K562 (cell line): ENCODE data around the gene CHMP2A. TPM values are rescaled to one million over a fixed set of nuclear protein-coding genes. Genes with fewer than 3 reads are reported as not detected.

Experiments used
- GATAD2B ChIP-seq: fragments of 450-650 bp; IDR thresholded peaks from 2 replicates; pipeline ENCODE4 v1.6.1; 2017; ENCODE audit warnings: mild to moderate bottlenecking, borderline replicate concordance
- HNRNPLL ChIP-seq: fragments of 200-400 bp; formaldehyde crosslinking; IDR thresholded peaks from 2 replicates; pipeline ENCODE4 v1.6.1; 2017; ENCODE audit warnings: low read length, low read depth, mild to moderate bottlenecking; ENCODE audit not compliant: poor library complexity, severe bottlenecking
- MTA3 ChIP-seq: fragments of 450-650 bp; formaldehyde crosslinking; IDR thresholded peaks from 2 replicates; pipeline ENCODE4 v1.6.1; 2017; ENCODE audit warnings: mild to moderate bottlenecking, borderline replicate concordance
- POLR2A ChIP-seq: fragments of 450-650 bp; conservative IDR thresholded peaks from 2 replicates; pipeline ENCODE4 v1.6.1; 2016
- SREBF1 ChIP-seq: fragments of 150-350 bp; IDR thresholded peaks from 2 replicates; pipeline ENCODE4 v1.6.1; 2014; ENCODE audit warnings: antibody characterized with exemption, low read depth, low read length, borderline replicate concordance
- ZBTB8A ChIP-seq: fragments of 450-650 bp; IDR thresholded peaks from 2 replicates; pipeline ENCODE4 v1.6.1; 2018; ENCODE audit warnings: mild to moderate bottlenecking, moderate library complexity; ENCODE audit not compliant: partially characterized antibody
- ZNF133 ChIP-seq: fragments of 250-450 bp; sonication (Bioruptor Pico); IDR thresholded peaks from 2 replicates; pipeline ENCODE4 v1.4.0; 2020; ENCODE audit warnings: mild to moderate bottlenecking
- ZNF696 ChIP-seq: fragments of 250-450 bp; sonication (Bioruptor Pico); conservative IDR thresholded peaks from 2 replicates; pipeline ENCODE4 v1.4.0; 2020; ENCODE audit warnings: mild to moderate bottlenecking, moderate library complexity
- ZNF75A ChIP-seq: fragments of 450-650 bp; formaldehyde crosslinking; IDR thresholded peaks from 2 replicates; pipeline ENCODE4 v1.4.0; 2020; ENCODE audit warnings: mild to moderate bottlenecking
- polyA plus RNA-seq, 8 experiments: library from polyadenylated mRNA; depleted of rRNA in 4 of 8; stranded (reverse) in 5 of 8; unstranded in 3 of 8; fragments of >200 nt; fragmentation: Nextera tagmentation in 2 of 8; fragmentation: Illumina TruSeq in 1 of 8; extraction: Ambion mirVana in 2 of 8; extraction: Trizol in 1 of 8; gene quantifications; 2 replicates each; pipeline versions ENCODE4 v1.2.1 to v1.2.3, GENCODE V29; 2011 to 2014; ENCODE audit warnings: inconsistent platforms in 1 of 8, missing spikeins in 1 of 8
- total RNA-seq, 7 experiments: library from RNA; depleted of rRNA in 6 of 7; stranded (reverse); fragments of >200 nt in 6 of 7; fragmentation: Illumina TruSeq in 2 of 7; extraction: Trizol in 2 of 7; gene quantifications; 2 replicates each; pipeline versions ENCODE4 v1.2.1 to v1.2.3, GENCODE V29; 2011 to 2021; ENCODE audit warnings: low replicate concordance in 1 of 7
- TF ChIP-seq, protein P1 (sequence below): fragments of 250-450 bp; sonication (Bioruptor Pico); IDR thresholded peaks from 2 replicates; pipeline ENCODE4 v1.4.0; 2020; ENCODE audit warnings: mild to moderate bottlenecking
- TF ChIP-seq, protein P2 (sequence below): fragments of 250-450 bp; sonication (Bioruptor Pico); IDR thresholded peaks from 2 replicates; pipeline ENCODE4 v1.4.0; 2020
- TF ChIP-seq, protein P3 (sequence below), 2 experiments: fragments of 450-650 bp in 1 of 2; sonication (generic) in 1 of 2; formaldehyde crosslinking; conservative IDR thresholded peaks; 2 replicates each; pipeline versions ENCODE4 v1.4.0 to v1.8.1; 2020 to 2022; ENCODE audit warnings: mild to moderate bottlenecking in 1 of 2, missing genetic modification reagents in 1 of 2
- TF ChIP-seq, protein P4 (sequence below), 2 experiments: fragments of 150-350 bp in 1 of 2; IDR thresholded peaks; 2 replicates each; pipeline ENCODE4 v1.6.1; 2012 to 2016; ENCODE audit warnings: low read depth in 2 of 2, low read length in 2 of 2, mild to moderate bottlenecking in 1 of 2, moderate library complexity in 1 of 2

Gene CHMP2A
- total and polyA plus RNA-seq, 9 of the 15 experiments (the other 6 are each of a cell fraction or from before 2014, with no cell fraction given): 57.6 to 159 (median 87.2) TPM

DNA sequence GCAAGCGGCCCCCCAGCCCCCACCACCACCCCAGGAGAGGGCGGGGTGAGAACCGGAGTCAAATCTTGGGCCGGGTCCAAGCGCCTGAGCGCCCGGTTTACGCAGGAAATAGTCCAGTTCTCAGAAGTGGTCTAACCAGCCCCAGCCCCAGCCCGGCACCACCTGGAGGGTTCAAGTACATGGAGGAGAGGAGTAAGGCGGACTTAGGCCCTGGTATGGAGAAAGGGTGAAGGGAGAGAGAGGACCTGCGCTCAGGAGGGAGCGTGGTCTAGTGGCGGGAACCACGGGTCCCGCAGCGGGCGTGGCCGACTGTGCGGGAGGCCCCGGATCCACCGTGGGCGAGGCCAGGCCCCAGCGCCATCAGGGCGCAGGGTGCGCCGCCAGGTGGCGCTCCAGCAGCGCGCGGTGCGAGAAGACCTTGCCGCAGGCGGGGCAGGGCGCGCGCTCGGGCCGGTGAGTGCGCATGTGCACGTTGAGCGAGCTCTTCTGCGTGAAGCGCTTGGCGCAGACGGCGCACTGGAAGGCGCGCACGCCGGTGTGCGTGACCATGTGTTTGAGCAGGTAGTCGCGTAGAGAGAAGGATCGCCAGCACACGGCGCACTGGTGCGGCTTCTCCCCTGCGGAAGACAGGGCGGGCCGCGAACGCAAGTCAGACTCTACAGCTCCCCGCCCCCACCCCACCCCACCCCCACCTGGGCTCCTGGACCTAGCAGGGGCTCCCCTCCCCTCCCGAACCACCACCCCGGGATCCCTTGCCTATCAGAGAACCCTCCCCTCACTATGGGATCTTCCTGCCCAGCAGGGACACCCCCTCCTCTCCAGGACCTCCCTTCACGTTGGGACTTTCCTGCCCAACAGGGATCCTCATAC, 41.0 kb downstream of the CHMP2A start (continued):
- TF ChIP-seq ZNF696 (CRISPR knock-in tag) (no peak), GATAD2B (peak; percentile 77), HNRNPLL (peak; percentile 97), POLR2A (peak; percentile 69), MTA3 (peak; percentile 90; the same call in 1 of the 2 replicates), ZNF133 (CRISPR knock-in tag) (no peak), ZBTB8A (no peak), SREBF1 (no peak), ZNF75A (CRISPR knock-in tag) (no peak)
- TF ChIP-seq, protein P1, sequence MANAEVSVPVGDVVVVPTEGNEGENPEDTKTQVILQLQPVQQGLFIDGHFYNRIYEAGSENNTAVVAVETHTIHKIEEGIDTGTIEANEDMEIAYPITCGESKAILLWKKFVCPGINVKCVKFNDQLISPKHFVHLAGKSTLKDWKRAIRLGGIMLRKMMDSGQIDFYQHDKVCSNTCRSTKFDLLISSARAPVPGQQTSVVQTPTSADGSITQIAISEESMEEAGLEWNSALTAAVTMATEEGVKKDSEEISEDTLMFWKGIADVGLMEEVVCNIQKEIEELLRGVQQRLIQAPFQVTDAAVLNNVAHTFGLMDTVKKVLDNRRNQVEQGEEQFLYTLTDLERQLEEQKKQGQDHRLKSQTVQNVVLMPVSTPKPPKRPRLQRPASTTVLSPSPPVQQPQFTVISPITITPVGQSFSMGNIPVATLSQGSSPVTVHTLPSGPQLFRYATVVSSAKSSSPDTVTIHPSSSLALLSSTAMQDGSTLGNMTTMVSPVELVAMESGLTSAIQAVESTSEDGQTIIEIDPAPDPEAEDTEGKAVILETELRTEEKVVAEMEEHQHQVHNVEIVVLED (CRISPR knock-in tag): peak; percentile 93
- TF ChIP-seq, protein P2, sequence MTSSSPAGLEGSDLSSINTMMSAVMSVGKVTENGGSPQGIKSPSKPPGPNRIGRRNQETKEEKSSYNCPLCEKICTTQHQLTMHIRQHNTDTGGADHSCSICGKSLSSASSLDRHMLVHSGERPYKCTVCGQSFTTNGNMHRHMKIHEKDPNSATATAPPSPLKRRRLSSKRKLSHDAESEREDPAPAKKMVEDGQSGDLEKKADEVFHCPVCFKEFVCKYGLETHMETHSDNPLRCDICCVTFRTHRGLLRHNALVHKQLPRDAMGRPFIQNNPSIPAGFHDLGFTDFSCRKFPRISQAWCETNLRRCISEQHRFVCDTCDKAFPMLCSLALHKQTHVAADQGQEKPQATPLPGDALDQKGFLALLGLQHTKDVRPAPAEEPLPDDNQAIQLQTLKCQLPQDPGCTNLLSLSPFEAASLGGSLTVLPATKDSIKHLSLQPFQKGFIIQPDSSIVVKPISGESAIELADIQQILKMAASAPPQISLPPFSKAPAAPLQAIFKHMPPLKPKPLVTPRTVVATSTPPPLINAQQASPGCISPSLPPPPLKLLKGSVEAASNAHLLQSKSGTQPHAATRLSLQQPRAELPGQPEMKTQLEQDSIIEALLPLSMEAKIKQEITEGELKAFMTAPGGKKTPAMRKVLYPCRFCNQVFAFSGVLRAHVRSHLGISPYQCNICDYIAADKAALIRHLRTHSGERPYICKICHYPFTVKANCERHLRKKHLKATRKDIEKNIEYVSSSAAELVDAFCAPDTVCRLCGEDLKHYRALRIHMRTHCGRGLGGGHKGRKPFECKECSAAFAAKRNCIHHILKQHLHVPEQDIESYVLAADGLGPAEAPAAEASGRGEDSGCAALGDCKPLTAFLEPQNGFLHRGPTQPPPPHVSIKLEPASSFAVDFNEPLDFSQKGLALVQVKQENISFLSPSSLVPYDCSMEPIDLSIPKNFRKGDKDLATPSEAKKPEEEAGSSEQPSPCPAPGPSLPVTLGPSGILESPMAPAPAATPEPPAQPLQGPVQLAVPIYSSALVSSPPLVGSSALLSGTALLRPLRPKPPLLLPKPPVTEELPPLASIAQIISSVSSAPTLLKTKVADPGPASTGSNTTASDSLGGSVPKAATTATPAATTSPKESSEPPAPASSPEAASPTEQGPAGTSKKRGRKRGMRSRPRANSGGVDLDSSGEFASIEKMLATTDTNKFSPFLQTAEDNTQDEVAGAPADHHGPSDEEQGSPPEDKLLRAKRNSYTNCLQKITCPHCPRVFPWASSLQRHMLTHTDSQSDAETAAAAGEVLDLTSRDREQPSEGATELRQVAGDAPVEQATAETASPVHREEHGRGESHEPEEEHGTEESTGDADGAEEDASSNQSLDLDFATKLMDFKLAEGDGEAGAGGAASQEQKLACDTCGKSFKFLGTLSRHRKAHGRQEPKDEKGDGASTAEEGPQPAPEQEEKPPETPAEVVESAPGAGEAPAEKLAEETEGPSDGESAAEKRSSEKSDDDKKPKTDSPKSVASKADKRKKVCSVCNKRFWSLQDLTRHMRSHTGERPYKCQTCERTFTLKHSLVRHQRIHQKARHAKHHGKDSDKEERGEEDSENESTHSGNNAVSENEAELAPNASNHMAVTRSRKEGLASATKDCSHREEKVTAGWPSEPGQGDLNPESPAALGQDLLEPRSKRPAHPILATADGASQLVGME (CRISPR knock-in tag): 0 out of 2 replicates have a peak, but pooled peaks have one; percentile 27
- TF ChIP-seq, protein P3, sequence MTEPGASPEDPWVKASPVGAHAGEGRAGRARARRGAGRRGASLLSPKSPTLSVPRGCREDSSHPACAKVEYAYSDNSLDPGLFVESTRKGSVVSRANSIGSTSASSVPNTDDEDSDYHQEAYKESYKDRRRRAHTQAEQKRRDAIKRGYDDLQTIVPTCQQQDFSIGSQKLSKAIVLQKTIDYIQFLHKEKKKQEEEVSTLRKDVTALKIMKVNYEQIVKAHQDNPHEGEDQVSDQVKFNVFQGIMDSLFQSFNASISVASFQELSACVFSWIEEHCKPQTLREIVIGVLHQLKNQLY (CRISPR knock-in tag; conservative IDR thresholded peaks at IDR 0.05): 0 out of 4 replicates have a peak, but pooled peaks of 1 of the 2 experiments have one; percentile 60
- TF ChIP-seq, protein P4, sequence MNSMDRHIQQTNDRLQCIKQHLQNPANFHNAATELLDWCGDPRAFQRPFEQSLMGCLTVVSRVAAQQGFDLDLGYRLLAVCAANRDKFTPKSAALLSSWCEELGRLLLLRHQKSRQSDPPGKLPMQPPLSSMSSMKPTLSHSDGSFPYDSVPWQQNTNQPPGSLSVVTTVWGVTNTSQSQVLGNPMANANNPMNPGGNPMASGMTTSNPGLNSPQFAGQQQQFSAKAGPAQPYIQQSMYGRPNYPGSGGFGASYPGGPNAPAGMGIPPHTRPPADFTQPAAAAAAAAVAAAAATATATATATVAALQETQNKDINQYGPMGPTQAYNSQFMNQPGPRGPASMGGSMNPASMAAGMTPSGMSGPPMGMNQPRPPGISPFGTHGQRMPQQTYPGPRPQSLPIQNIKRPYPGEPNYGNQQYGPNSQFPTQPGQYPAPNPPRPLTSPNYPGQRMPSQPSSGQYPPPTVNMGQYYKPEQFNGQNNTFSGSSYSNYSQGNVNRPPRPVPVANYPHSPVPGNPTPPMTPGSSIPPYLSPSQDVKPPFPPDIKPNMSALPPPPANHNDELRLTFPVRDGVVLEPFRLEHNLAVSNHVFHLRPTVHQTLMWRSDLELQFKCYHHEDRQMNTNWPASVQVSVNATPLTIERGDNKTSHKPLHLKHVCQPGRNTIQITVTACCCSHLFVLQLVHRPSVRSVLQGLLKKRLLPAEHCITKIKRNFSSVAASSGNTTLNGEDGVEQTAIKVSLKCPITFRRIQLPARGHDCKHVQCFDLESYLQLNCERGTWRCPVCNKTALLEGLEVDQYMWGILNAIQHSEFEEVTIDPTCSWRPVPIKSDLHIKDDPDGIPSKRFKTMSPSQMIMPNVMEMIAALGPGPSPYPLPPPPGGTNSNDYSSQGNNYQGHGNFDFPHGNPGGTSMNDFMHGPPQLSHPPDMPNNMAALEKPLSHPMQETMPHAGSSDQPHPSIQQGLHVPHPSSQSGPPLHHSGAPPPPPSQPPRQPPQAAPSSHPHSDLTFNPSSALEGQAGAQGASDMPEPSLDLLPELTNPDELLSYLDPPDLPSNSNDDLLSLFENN (IDR thresholded peaks at IDR 0.05; ENCODE audit: low read depth in 2 of 2, low read length in 2 of 2): no peak
